Hepatocyte (in vitro differentiated cells): ENCODE data around the gene DGKZ.

Experiments used
- CTCF ChIP-seq: fragments of 200-600 bp; sonication (generic); IDR thresholded peaks from 2 replicates; pipeline ENCODE4 v1.5.1; 2016; ENCODE audit warnings: antibody characterized with exemption, mild to moderate bottlenecking; ENCODE audit not compliant: poor library complexity
- EZH2 ChIP-seq: fragments of 200-600 bp; sonication (generic); IDR thresholded peaks from 2 replicates; pipeline ENCODE4 v1.6.1; 2016; ENCODE audit warnings: antibody characterized with exemption, mild to moderate bottlenecking, borderline replicate concordance

GRCh38 chr11:46330154-46330553, 17.1 kb upstream of the DGKZ start:
- TF ChIP-seq CTCF (no peak), EZH2 (no peak)
